HK-2 (cell line): ENCODE data around the gene MON2.
"Not testable (repeated sequence)": the region's sequence is repeated elsewhere in the genome, so short reads cannot be mapped to it uniquely, and the experiment has no call there.

Source experiments
- DNase-seq: peaks from one replicate; pipeline ENCODE4 v3.0.0-alpha.2; 2018; ENCODE audit not compliant: unreplicated experiment

The MON2 gene

DNA sequence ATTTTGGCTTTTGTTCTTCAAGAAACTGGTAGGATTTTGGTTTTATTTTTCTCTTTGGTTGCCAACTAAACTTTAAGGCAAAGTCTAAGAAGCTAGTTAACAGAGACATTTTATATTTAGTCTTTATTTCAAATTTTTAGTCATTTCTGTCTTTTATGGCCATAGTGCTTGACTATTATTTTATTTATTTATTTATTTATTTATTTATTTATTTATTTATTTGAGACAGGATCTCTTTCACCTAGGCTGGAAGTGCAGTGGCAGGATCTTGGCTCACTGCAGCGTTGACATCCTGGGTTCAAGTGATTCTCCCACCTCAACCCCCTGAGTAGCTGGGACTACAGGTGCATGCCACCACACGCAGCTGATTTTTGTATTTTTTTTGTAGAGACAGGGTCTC lies 3.1 kb downstream of the MON2 start:
- no peak for DNase-seq

DNA sequence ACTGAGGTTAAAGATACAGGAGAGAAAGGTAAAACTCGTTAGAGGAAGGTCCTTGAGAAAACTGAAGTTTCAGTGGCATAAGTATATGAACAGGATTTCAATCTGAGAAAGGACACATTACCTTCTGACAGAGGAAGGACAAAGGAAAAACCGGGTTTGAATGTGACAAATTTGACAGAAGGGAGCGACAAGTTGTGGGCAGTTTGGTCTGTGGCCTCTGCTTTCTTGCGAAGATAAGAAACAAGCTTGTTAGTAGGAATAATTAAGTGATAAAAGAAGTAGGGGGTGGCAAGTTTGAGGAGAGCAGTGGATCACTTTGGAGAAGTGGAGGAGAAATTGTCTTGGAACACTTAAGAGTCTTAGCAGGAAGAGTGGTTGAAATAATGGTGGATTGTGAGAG lies 5.1 kb downstream of the MON2 start:
- no peak for DNase-seq

DNA sequence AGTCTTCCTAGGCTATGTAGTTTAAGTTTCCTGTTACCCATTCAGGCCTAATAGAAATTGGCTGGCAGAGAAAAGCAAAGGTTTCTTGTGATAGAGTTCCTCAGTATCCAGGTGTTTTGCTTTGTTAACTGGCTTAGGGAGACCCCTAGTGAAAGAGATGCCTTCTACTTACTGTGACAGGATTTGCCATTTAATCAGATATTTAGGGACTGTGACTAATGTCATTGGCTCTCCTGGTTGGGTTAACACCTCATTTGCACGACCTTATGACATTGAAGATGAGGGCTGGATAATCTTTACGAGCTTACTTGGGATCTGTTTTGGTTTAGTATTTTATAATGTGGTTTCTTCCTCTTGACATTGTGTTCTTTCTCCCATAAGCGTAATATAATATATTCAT lies 5.8 kb downstream of the MON2 start:
- no peak for DNase-seq

DNA sequence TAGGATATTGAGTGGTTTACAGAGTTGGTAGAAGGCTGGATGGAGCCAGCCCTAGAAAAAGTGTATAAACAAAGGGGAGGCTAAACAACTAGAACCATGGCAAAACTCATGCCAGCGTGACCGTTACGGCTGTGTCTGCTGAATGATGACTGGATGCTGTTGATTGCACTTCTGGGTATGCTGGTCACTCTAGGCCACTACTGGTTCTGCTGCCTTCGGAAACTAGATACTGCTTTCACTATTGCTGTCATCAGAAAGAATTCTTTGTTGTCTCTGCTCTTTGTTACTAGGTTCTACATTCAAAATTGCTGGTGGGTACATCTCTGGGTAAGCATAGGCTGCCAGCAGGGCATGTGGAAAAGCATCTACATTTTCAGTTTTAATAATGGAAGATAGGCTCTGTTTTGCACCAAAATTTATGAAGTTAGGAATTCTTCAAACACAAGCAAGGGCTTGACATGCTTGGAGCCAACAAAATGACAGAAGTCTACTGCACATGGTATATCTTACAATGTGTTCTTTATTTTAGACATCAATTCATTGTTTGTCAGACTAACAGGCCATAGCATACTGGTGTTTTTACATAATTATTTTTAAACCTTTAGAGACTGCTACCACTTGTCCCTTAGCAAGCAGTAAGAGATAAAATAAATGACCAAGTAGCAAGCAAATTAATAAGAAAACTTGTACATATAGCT lies 15.4 kb downstream of the MON2 start:
- no peak for DNase-seq

DNA sequence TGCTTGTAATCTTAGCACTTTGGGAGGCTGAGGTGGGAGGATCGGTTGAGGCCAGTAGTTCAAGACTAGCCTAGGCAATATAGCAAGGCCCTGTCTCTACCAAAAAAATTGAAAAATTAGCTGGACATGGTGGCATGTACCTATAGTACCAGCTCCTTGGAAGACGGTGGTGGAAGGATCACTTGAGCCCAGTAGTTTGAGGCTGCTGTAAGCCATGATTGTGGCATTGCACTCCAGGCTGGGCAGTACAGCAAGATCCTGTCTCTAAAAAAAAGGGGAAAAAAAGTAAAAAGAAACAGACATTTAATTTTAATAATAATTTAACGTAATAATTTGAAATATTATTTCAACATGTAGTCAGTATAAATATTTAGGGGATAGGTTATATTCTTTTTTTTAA lies 16.1 kb downstream of the MON2 start:
- DNase-seq: no peak

DNA sequence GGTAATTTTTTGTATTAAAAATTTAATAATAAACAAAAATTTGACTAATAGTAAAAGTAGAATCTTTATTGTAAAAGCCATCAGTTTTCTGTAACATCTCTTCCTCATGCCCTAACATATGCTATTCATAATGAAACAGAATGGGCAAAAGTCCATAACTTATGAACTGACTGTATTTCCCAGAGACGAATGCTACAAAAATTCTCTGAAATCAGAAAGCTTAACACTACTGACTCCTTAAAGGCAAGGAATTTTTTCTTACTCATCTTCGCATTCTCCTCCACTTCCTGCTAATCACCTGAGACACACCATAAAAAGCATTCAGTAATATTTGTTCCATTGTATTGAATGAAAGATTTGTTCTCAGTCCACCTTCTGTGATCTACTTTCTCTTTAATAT lies 17.6 kb downstream of the MON2 start:
- DNase-seq: no peak

DNA sequence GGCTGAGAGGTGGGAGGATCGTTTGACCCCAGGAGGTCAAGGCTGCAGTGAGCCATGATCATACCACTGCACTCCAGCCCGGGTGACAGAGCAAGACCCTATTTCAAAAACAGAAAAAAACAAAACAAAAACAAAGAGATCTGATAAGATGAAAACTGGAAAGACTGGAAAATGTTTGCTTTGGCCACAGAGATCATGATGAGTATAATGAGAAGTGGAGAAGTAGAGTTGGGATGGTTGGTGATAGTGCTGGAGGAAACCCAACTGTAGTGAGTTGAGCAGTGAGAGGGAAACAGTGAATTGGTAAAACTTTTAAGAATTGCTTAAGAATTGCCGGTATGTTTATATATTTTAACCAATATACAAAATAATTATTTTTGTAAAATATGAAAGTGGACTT lies 39.2 kb downstream of the MON2 start:
- no peak for DNase-seq

DNA sequence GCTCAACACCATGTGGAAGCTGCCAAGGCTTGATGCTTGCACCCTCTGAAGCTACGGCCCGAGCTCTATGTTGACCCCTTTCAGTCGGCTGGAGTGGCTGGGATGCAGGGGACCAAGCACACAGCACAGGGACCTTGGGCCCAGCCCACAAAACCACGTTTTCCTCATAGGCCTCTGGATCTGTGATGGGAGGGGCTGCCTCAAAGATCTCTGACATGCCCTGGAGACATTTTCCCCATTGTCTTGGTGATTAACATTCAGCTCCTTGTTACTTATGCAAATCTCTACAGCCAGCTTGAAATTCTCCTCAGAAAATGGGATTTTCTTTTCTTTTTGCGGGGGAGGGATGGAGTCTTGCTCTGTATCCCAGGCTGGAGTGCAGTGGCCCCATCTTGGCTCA lies 46.3 kb downstream of the MON2 start:
- no peak for DNase-seq

DNA sequence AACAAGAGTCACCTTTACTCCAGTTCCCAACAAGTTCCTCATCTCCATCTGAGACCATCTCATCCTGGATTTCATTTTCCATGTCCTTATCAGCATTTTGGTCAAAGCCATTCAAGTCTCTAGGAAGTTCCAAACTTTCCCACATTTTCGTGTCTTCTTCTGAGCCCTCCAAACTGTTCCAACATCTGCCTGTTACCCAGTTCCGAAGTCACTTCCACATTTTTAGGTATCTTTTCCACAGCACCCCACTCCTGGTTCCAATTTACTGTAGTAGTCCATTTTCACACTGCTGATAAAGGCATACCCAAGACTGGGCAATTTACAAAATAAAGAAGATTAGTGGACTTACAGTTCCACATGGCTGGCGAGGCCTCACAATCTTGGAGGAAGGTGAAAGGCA lies 47.5 kb downstream of the MON2 start:
- DNase-seq: not testable (repeated sequence)

DNA sequence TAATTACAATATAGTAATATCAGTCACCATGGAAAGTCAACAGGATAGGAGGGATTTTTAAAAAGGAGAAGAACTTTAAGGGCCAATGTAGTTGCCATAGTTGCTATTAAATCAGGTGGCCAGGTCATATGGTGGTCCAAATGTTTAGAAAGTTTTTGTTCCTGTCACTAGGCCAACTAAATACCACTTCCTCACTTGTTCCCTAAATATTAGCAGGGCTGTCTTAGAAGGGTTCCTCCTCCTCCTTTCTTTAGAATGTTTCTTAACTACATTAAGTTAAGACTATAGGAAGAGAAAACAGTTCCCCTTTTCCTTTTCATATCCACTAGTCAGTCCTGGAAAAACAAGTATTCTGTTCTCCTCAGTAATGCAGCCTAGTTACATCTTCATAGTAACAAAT lies 50.3 kb downstream of the MON2 start:
- DNase-seq: no peak

DNA sequence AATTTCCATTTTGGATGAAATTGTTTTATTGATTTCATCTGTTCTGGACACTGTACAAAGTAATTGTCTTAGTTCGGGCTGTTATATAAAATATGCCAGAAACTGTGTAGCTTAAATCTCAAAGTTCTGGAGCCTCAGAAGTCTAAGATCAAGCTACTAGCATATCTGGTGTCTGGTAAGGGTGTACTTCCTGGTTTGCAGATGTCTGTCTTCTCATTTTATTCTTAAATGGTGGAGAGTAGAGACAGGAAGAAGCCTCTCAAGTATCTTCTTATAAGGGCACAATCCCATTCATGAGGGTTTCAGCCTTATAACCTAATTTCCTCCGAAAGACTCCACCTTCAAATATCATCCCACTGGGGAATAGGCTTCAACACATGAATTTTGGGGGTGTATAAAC lies 51.3 kb downstream of the MON2 start:
- DNase-seq: no peak

DNA sequence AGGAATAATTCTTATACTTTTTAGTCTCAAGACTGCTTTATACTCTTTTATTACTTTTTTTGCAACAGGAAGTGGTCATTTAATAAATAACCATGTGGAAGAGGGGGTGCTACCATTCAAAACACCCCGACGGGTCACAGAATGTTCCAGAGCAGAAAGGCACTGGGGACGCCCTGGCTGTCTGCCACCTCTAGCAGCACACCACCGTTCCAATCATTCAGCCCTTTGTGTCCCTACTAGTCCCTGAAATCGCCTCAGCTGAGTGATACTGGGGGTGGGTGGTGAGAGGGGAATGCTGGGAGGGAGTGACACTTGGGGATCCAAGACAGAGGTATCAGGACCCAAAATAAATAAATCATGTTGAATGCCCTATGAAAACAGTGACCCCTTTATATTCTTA lies 52.4 kb downstream of the MON2 start:
- DNase-seq: no peak

DNA sequence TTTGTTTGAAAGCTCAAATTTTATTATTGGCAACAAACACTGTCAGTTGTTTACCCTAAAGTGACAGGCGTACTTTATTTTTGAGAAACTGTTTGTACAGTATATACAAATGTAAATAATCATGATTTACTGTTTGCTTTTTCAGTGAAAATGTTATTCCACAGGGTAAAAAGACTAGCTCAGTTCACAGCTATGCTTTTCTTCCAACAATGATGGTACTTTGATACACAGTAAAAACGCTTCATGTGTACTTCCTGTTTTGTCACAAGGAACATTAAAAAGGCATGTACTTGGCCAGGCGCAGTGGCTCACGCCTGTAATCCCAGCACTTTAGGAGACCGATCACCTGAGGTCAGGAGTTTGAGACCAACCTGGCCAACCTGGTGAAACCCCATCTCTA lies 53.7 kb downstream of the MON2 start:
- DNase-seq: no peak

DNA sequence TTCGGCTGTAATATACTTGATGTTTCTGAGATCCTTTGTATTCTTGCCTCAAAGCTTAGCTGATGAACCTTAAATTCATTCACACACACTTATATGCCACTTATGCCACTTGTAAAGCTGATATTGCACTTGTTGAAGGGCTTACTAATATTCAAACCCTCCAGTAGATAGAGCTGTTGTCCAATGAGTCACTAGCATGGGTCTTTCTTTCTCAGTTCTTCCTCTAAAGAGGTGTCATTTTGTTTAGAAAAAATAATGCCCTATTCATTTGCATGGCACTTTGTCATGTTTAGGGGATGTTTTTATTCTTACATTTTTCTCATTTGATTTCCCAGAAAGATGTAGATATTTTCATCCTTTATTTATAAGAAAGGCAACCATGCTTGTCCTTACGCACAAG lies 56.4 kb downstream of the MON2 start:
- DNase-seq: no peak

DNA sequence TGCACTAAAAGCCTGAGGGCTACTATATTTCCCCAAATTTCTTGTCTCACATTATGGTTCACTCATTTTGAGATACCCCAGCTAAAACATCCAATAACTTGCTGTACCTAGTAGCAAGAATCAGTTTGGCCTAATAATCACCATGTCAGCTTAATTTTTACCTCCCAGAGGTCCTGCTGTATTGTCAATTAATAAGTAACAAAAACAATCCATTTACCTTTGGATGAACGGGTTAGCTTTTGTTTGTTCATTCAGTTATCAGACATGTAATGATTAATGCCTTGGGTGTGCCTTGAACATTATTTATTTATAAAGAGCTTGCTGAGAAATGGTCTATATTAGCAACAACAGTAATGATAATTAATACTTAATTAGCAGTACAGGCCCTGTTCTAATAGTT lies 57.0 kb downstream of the MON2 start:
- no peak for DNase-seq

DNA sequence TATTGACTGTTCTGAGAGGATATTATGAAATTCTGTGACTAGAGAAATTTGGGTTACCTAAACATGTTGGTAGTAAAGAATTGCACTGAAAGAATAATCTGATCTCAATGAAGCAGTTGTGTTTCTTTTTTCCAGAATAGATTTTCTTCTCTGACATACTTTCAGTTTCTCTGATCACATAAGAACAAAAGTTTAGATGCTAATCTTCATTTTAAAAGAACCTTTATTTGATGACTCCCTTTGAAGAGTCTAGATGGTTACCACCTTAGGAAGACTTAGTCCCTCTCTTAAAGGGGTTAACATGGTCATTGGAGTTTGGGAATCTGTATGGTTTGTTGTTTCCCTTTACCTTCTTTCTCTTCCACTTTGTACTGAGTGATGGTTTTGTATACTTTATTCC lies 58.6 kb downstream of the MON2 start:
- no peak for DNase-seq

DNA sequence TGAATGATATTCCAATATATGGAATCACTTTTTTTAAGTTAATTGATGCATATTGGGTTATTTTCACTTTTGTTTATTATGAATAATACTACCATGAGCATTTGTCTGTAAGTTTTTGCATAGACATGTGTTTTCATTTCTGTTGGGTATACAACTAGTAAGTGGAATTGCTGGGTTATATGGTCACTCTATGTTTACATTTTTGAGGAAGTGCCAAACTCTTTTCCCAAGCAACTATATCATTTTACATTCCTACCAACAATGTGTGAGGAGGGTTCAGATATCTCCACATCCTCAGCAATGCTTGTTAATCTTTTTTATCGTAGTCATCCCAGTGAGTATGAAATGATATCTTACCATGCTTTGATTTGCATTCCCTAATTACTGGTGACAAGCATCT lies 64.0 kb downstream of the MON2 start:
- DNase-seq: no peak

DNA sequence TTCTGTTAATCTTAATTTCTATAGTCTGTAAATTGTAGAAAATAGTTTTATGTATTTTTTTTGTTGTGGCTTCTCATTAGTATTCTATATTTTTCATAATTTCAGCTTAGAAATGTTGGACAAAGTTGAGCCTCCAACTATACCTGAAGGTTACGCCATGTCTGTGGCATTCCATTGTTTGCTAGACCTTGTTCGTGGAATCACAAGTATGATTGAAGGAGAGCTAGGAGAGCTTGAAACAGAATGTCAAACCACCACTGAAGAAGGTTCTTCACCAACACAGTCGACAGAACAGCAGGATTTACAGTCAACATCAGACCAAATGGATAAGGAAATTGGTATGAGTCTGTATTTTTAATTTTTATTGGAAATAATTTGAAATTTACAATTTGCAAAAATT lies 65.7 kb downstream of the MON2 start:
- no peak for DNase-seq

DNA sequence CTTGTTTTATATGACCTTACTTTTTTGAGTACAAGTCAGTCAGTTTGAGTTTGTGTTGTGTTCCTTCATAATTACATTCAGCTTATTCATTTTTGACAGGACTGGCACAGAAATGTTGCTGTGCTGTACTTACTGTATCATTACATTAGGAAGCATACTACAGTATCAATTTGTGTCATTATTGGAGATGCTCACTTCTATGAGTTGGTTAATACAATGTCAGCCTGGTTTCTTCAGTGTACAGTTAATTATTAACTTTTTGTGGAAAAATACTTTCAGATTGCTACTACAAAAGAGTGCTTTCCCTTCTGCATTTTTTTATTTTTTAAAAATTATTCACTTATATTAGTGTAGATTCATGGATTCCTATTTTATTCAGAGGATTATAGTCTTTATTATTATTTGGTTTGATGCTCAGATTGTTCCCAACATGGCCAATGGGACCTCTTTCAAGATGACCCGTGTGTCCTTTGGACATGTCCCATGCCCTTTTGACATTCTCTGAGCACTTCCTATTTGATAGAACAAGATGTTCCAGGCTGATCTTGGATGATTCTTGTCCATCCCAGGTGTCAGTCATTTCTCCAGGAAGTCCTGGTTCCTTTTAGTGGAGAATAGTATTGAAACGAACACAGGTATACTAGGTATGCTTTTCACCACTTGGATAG lies 66.6 kb downstream of the MON2 start:
- DNase-seq: no peak

DNA sequence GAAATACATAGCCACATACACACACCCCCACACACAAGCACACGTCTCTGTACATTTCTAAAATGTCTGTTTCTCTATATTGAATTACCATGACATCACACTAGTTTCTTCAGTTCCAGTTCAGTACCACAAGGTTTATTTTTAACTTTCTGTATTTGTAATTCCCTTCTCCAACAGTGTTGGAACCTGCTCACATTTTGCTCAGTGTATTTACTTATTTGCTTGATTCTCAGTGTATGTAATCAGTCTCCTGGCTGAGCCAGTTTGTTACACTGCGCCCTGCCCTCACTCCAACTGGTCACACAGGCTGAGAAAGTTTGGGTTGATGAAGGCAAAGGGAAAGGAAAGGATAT lies 67.1 kb downstream of the MON2 start:
- peak; percentile 8 for DNase-seq

DNA sequence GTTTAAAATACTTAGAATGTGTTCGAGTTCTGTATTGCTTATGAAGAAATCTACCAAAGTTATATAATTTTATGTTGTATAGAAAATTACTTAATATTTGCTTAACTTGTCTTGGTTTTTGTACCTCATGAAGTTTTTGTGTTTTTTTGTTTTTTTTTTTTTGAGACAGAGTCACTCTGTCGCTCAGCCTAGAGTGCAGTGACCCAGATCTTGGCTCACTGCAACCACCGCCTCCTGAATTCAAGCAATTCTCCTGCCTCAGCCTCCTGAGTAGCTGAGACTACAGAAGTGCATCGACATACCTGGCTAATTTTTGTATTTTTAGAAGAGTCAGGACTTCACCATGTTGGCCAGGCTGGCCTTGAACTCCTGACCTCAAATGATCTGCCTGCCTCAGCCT lies 69.9 kb downstream of the MON2 start:
- no peak for DNase-seq

DNA sequence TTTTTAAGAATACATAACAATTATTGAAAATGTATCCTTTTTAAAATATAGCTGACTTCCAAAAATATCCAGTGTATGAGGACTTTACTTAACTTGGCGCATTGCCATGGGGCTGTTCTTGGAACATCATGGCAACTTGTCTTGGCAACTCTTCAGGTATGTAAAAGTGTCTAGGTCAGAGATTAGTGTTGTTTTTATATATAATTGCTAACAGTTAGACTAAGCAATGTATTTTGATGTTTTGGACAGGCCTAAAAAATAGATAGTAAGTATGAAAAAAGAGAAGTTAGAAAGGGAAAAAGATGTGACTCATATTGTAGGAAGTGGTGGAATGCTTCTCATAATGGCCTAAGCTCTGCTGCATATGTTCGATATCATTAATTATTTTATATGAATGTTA lies 70.9 kb downstream of the MON2 start:
- no peak for DNase-seq

DNA sequence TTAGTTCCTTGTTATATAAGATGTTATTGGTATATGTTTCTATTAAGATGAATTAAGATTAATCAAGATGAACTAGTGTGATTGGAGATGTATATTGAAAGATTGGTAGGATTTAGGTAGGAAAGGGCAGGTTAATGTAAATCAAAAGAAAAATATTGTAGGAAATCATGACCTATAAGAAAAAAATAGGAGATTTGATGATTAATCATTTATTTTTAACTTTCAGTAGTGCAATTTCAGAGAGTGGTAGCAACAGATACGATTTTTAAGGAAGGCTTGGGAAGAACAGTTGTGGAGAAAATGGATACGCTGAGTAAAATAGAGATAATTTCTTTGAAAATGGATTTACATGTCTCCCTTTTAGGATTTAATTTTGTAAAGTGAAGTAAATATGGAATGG lies 73.7 kb downstream of the MON2 start:
- no peak for DNase-seq

DNA sequence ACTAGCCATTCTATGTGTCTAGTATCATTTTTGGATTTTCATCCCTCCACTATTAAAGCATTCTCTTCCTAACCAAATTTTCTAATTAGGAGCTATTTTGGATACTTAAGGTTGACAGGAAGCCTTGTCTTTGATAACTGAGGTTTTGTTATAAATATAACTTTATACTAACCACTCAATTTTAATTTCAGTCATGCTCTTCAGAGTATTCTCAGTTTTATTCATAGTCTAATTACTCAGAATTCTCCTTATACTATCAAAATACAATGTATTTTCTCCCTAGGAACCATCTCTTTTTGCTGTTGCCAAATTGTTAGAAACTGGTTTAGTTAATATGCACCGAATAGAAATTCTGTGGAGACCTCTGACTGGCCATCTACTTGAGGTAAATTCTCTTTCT lies 76.2 kb downstream of the MON2 start:
- no peak for DNase-seq
